ELF-1 (cell line): ENCODE results near the gene ACAP2.
"Not testable (repeated sequence)": the region's sequence is repeated elsewhere in the genome, so short reads cannot be mapped to it uniquely, and the experiment has no call there.

Experiments used
- DNase-seq: peaks from one replicate; pipeline ENCODE4 v3.0.0-alpha.2; 2016; ENCODE audit warnings: low read depth, low spot score

The ACAP2 gene

DNA sequence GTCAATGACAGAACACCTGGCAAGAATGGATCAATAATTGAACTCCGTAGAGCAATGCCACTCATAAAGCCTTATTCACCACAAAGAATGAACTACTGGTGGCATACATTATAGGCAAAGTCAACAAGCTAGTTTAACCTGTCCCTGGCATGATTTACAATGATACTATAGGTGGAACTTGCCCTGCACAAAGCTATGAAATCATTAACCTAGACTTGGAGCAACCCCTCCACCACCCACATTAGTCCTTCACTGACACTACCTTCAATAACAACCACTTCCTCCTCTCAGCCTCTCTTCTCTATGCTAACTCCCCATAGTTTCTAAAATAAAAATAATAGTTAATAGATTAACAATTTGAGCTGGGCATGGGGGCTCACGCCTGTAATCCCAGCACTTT is 54.4 kb downstream of the ACAP2 start:
- DNase-seq, result no peak

GRCh38 chr3:195386739-195387138 is 56.1 kb downstream of the ACAP2 start:
- peak; percentile 26 for DNase-seq

GRCh38 chr3:195385526-195385925 is 57.3 kb downstream of the ACAP2 start:
- peak; percentile 30 for DNase-seq

DNA sequence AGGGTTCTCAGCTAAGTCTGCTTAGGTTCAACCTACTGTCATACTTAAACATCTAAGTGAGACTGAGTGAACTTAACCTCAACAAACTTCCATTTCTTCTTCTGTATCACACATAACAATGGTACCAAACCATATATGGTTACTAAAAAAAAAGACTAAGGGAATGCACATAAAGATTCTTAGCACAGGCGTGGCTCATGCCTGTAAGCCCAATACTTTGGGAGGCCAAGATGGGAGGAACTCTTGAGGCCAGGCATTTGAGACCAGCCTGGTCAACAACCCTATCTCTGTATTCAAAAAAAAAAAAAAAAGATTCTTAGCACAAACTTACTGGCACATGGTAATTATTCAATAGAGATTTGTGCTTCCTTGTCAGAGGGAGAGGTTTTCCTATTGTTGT is 57.9 kb downstream of the ACAP2 start:
- DNase-seq, result no peak

DNA sequence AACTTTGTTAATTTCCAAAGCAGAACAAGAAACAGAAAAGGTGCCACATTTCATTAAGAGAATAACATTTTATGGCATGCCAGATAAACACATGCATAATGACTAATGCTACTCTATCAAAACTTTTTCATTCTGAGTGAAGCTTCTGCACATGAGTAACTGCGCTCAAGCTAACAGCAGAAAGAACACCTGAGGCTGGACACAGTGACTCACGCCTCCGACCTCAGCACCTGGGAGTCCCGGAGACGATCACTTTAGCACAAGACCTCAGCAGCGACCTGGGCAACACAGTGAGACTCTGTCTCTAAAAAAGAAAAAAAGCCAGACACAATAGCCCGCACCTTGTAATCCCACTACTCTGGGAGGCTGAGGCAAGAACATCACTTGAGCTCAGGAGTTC is 70.6 kb downstream of the ACAP2 start:
- no peak for DNase-seq

DNA sequence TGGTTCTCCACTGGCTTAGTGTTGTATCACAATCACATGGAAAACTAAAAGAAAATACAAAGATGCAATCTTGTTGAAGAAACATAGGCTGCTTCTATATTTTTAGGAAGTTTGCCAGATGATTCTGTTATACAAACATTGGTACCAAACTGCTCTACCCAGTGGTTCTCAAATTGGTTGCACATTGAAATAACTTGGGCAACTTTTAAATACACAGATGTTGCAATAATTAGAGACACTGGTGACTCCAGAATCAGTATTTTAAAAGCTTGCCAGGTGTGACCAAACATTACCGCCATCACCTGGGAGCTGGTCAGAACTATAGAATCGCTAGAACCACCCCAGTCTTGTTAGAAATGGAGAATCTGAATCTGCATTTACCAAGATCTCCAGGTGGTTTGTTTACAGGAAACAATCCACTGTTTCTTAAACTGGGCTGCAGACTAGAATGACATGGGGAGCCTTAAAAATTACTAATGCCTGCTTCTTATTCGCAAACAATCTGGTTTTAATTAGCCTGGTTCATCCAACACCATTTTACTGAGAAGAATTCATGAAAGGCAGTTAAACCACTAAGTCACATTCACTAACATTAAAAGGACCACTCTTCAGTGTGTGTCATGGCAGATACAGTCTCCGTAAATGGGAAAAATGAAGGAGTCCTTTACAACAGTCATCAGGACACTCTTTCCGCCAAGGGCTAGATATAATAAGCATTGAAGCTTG is 76.5 kb downstream of the ACAP2 start:
- no peak for DNase-seq

- DNase-seq, result no peak
Observed at GRCh38 chr3:195365371-195365770, 77.4 kb downstream of the ACAP2 start.

- DNase-seq, result not testable (repeated sequence)
Observed at GRCh38 chr3:195357797-195358196, 85.0 kb downstream of the ACAP2 start.

DNA sequence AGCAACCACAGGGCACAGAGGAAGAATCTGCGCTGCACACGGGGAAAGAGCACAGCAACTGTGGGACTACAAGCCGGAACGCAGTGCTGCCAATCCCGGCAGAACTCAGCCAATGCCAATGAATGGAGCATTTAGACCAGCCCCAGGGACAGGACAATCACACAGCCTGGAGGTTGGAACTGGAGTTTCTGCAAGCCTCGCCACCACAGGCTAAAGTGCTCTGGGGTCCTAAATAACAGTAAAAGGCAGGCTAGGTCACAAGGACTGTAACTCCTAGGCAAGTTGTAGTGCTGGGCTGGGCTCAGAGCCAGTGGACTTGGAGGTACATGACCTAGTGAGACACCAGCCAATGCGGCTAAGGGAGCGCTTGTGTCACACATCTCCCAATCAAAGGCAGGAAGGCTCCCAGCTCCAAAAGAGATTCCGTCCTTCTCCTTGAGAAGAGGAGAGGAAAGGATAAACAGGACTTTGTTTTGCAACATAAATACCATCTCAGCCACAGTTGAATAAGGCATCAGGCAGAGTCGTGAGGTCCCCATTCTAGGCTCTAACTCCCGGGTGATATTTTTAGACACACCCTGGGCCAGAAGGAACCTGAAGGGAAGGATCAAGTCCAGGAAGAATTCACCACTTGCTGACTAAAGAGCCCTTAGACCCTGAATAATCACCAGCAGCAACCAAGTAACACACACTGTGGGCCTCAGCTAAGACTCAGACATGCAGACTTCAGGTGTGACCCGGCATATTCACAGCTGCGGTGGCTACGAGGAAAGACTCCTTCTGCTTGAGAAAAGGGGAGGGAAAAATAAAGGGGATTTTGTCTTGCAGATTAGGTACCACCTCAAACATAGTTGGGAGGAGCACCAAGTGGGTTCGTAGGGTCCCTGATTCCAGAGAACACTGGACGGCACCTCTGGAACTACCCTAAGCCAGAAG is 86.4 kb downstream of the ACAP2 start:
- DNase-seq, result peak; percentile 20

- not testable (repeated sequence) for DNase-seq
Observed at GRCh38 chr3:195354009-195354408, 88.8 kb downstream of the ACAP2 start.

GRCh38 chr3:195352895-195353488 is 89.8 kb downstream of the ACAP2 start:
- no peak for DNase-seq

DNA sequence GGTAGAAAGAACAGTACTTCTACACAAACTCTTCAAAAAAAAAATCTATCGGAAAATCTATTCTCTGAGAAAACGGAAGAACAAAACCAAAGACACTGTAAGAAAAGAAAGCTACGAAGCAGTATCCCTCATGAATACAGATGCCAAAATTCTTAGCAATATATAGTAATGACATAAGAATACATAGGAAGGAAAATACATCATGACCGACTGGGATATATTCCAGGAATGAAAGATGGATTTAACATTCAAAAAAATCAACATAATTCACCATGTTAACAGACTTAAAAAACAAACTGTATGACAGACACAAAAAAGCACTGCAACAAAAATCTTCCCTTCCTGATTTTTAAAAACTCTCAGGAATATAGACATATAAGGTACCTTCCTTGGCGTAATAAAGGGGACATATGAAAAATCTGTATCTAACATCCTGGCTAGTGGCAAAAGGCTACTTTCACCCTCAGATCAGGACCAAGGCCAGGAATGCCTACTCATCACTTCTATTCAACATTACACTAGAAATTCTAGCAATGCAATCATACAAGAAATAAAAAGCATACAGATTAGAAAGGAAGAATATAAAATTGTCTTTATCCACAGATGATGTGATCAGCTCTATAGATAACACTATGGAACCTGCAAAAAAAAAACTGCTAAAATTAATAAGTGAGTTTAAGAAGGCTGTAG is 94.2 kb downstream of the ACAP2 start:
- DNase-seq, result no peak

GRCh38 chr3:195337747-195338146 is 105.1 kb downstream of the ACAP2 start:
- peak; percentile 16 for DNase-seq

DNA sequence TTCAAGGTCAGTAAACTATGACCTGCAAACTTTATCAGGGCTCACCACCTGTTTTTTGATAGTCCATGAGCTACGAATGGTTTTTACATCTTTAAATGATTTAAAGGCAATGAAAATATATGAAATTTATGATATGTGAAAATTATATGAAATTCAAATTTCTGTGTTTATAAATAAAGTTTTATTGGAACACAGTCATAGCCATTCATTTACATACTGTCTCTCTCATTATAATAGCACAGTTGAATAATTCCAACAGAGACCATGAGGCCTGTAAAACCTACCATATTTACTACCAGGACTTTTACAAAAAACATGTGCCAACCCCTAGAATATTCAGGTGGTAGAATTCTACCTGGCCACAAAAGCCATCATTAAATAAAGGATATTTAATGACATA is 107.9 kb downstream of the ACAP2 start:
- DNase-seq, result no peak

- peak; percentile 8 for DNase-seq
Observed at GRCh38 chr3:195319060-195319459, 123.8 kb downstream of the ACAP2 start.

GRCh38 chr3:195312714-195313113 is 130.1 kb downstream of the ACAP2 start:
- DNase-seq, result no peak

GRCh38 chr3:195307711-195308110 is 135.1 kb downstream of the ACAP2 start:
- no peak for DNase-seq

DNA sequence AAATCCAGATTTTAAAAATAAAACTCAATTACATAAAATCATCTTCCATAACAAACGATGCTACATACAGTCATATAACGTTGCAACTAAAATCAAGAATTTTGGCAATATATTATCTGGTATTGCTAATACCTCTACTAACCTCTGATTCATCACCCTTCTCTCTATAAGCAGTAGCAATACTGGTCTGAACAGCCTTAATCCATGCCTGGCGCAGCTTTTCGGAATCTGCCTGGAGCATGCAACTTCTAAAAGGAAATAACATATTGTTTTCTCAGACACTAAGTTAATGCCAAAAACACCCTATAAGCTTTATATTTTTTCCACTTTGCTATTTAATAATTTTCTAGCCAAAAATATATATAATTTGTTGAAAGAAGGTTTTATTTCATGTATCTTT is 136.5 kb downstream of the ACAP2 start:
- DNase-seq, result no peak

DNA sequence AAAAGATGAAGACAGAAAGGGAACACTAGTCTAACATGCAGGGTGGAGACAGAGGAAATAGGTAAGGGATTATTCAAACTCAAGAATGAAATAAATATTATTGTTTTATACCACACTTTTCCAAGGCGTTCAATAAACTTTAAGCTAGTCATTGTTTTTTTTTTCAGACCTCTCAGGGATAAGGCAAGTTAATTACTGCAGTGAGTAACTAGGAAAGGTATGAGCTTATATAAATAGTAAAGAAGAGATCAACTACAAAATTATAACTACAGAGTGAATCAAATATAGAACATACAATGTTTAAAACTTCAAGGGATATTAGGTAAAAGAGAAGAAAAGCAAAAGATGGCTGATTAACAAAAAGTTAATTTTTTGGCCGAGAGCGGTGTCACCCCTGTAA is 140.4 kb downstream of the ACAP2 start:
- no peak for DNase-seq

GRCh38 chr3:195297446-195297845 is 145.4 kb downstream of the ACAP2 start:
- DNase-seq, result no peak

DNA sequence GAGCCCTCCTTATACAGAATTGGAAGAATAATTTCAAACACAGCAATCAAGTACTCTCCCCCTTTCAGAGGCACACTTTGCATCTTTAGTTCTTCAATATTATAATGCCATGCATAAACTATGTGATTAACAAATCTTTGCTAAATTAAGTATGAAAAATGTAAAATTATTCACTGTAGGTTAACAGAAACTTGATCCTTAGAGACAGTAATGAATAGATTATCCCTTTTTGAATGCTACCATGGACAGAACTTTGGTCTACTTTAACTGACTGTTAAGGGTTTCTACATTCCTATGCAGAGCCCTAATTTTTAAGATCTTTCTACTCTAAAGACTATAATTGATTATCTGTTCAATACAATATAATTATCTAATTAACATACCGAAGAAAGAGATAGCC is 146.2 kb downstream of the ACAP2 start:
- DNase-seq, result no peak

DNA sequence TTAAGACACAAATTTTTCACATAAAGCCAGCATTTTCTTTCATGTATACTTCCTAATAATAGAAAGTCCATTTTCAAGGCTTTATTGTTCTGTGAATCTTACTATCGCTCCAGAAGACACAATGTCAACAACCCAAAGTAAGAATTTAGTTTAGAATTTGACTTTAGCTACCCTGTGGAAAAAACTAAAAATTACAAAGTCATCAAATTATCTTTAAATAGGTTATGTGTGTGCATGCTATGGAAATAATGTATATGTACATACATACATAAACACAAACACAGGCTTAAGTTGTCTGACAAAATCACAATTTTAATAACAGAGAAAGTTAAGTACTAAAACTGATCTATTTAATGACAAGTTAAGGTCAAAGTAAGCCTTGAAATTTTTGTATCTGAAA is 151.7 kb downstream of the ACAP2 start:
- no peak for DNase-seq
